ENCODE measurements around the gene ZMIZ1. TPM values are rescaled to one million over a fixed set of nuclear protein-coding genes. Genes with fewer than 3 reads are reported as not detected.
"Not testable (repeated sequence)": the region's sequence is repeated elsewhere in the genome, so short reads cannot be mapped to it uniquely, and the experiment has no call there.

Gene ZMIZ1
- total RNA-seq, 1 donor from 2014 or later, result 50.1 TPM

DNA sequence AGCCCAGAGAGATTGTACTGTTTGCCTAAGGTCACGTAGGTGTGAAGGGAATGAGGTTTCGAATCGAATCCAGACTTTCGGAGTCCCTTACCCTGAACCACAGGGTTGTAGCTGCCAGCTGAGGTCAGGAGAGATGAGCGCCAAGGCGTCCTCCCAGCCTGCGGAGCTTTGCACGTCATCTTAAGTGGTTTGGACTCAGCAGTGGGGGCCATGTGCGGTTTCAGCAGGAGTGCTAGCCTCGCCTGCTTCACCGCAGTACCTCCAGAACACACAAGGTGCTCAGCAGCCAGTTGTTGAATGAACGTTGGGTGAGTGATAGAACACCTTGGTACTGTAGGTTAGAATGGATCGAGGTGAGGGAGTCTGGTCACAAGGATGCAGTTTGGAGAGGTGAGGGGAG is 203.6 kb downstream of the ZMIZ1 start:
- no peak for DNase-seq (ENCODE audit: extremely low read depth, low read depth, low spot score)

DNA sequence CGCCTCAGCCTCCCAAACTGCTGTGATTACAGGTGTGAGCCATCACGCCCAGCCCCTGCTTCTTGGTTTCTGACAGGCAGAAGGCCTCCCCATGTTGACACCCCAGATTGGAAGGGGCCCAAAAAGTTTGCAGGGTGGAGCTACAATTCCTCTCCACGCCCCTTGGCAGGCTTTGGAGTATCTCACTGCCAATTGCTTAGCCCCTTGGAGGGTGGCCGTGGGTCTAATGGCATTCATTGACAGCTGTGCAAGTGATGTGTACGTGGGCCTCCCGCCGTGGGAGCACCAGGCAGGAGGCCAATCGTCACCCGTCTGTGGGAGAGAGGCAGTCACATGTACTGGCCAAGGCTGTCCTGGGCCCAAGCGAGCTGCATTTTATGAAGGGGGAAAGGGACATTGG is 204.8 kb downstream of the ZMIZ1 start:
- no peak for DNase-seq (ENCODE audit: extremely low read depth, low read depth, low spot score)

DNA sequence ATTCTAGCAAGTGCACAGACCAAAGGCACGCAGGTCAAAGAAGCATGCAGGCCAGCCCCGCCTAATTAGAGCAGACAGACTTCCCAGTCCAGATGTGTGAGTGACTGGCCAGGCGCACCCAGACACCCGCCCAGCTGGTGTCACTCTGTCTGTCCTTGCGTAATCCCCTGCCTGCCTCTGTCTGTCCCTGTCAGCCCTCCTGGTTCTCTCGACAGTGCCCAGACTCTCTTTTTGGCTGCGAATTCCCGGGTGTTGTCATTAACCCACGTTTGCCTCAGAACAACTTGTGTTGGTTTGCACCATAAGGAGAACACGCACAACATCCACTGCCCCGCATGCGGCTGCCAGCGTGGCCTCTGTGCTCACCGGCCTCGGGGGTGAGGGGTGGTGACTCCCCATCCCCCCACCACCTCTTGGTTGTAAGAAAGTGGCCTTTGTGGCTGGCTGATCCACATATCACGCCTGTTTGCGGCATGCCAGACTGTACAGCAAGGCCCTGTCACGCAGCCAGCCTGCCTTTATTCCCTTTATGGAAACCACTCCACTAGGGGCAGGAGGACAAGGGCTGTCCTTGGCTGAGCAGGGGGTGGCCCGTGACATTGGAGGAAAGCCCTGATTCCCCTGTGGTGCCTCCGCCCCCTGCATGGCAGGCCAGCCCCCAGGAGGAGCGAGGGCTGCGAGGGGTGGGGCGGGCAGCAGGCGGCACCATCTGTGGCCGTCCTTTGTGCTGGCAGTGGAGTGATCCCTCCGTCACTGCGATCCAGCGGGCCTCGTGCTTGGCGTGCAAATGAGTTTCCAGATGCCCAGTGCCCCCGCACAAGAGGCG is 205.7 kb downstream of the ZMIZ1 start:
- DNase-seq (ENCODE audit: extremely low read depth, low read depth, low spot score), result no peak

DNA sequence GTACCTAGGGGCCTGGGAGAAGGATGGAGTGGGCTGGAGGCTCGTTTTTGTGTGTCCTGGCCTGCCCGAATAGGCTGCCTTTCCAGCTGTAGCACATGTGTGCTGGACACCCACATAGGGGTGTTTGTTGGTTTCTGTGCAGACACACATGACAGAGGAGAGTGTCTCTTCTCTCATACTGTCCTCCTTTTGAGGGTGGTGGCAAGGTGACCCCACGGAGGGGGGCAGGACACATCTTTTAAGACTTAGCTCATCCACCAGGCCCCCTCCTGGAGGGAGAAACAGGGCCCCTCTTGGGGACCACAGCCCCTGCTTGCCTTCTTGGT is 206.3 kb downstream of the ZMIZ1 start:
- no peak for DNase-seq (ENCODE audit: extremely low read depth, low read depth, low spot score)

DNA sequence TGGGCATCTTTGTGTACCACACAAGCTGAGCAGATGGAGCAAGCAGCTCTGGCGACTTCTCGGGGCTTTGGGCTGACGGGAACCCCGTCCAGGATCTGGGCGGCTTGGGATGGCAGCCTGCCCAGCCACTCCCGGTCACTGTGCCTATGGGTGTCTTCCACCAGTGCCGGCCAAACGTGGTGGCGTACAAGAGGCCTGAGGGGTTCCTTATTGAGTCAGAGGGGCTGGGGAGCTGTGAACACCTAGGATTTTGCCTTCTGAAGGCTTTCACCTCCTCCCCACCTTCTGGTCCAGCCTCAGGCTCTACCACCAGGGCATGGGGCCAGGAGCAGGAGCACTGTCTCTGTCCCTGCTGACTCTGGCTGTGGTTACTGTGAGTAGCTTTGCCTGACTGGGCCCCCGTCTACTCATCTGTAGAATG is 206.7 kb downstream of the ZMIZ1 start:
- DNase-seq (ENCODE audit: extremely low read depth, low read depth, low spot score), result no peak

DNA sequence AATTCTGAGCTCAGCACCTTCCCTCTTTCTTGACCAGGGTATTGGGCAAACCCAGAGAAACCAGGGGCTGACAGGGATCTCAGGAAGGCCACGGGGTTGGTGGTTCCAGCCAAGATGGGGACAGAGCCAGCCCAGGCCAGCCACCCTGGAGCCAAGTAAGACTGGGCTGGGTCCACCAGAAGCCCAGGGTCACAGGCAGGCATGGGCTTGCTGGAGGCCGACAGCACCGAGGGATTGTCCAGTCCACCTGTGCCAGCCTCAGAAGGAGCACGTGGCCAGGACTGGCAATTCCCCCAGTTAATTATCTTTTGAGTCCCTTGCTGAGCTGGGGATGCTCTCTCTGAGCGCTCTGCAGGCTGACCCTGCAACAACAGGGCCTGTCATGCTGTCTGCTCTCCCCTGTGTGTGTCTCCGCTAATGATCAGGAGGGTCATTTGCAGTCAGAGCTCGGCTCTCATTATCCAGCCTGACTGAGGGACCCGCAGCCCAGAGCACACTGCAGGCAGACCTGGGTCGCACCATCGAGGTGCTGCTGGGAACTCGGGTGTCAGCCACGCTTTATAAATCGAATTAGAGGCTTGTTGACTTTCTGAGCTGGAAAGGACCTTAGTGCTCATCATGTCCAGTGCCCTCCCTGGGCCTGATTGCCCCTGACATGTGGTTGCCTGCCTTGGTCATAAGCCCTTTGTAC is 209.0 kb downstream of the ZMIZ1 start:
- no peak for DNase-seq (ENCODE audit: extremely low read depth, low read depth, low spot score)

DNA sequence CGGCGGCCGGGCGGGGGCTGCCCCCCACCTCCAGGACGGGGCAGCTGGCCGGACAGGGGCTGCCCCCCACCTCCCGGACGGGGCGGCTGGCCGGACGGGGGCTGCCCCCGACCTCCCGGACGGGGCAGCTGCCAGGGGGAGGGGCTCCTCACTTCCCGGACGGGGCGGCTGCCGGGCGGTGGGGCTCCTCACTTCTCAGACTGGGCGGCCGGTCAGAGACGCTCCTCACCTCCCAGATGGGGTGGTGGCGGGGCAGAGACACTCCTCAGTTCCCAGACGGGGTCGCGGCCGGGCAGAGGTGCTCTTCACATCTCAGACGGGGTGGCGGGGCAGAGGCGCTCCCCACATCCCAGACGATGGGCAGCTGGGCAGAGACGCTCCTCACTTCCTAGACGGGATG is 210.3 kb downstream of the ZMIZ1 start:
- DNase-seq (ENCODE audit: extremely low read depth, low read depth, low spot score), result not testable (repeated sequence)

DNA sequence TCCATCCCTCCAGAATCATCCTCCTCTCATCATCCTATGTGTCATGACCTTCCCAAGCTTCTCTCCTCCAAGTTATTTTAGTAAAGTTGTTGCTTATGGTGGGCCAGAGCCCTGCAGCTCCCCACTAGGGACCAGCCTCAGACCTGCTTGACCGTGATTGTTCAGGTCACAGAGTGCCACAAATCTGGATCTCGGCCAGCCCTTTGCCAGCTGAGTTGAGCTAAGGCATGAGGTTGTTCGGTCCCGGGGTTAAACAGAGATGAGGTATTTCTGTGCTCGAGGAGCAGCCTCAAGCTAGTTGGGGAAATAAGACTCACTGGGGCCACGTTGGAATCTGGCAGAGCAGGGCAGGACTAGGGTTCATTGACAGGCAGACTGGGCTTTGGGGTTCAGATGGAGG is 212.2 kb downstream of the ZMIZ1 start:
- DNase-seq (ENCODE audit: extremely low read depth, low read depth, low spot score), result no peak

DNA sequence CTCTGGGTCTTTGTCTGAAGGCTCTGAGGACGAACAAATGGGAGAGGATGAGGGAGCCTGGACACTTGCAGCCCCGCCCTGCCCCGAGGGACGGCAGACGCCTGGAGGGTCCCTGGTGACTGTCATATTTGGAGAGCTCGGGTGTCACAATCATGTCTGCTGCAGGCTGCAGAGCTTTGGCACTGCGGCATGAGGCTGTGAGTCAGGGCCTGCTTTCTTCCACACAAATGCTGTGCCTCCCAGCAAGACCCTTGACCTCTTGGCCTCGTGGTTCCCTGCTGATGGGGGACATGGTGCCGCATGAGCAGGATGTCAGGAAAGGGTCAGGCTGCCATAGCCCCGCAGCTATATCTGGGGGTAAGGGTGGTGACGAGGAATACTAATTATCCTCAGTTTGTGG is 213.6 kb downstream of the ZMIZ1 start:
- DNase-seq (ENCODE audit: extremely low read depth, low read depth, low spot score), result no peak

DNA sequence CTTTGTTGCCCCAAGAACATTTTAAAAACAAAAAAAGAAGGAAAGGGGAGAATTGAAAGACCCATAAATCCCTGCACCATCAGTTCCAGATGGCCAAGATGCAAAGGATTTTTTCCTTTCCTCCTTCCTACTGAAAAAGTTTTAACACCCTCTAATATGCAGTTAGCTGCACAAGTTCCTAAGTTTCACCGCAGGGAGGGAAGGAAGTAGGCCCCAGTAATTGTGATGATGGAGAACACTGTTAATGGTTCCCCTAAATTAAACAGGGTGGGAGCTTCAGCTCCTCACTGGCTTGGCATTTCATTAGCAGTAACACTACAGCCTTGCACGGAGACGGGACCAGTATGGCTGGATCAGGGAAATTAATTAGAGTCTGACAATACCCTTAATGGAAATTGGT is 214.8 kb downstream of the ZMIZ1 start:
- no peak for DNase-seq (ENCODE audit: extremely low read depth, low read depth, low spot score)

DNA sequence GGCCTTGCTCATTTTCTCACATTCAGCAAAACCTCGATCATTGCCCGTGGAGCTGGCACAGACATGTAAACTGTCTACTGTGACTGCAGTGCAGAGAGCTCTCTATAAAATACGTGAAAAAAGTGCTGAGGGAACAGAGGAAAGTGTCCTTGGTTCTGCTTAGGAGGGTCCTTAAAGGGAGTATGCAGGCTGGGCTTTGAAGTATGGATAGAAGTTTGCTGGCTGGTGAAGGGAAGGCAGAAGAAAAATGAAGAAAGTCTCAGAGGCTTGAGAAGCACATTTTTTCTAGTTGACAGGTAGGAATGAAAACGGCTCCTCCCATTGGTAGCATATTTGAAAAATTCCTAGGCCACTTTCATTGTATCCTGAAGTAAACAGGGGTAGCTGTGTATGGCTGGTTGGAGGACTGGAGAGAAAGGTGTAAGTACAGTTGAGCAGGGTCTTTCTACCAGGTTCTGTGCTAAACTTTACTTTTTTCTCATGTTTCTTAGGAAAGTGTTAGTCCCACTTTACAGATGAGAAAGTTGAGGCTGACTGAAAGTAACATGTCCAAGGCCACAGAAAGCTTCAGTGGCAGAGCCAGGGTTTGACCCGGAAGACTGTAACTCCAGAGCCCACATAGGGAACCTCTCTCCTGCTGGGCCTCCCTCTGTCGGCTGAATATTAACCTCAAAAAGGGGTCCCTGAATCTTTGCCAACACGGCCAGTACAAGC is 215.5 kb downstream of the ZMIZ1 start:
- no peak for DNase-seq (ENCODE audit: extremely low read depth, low read depth, low spot score)

DNA sequence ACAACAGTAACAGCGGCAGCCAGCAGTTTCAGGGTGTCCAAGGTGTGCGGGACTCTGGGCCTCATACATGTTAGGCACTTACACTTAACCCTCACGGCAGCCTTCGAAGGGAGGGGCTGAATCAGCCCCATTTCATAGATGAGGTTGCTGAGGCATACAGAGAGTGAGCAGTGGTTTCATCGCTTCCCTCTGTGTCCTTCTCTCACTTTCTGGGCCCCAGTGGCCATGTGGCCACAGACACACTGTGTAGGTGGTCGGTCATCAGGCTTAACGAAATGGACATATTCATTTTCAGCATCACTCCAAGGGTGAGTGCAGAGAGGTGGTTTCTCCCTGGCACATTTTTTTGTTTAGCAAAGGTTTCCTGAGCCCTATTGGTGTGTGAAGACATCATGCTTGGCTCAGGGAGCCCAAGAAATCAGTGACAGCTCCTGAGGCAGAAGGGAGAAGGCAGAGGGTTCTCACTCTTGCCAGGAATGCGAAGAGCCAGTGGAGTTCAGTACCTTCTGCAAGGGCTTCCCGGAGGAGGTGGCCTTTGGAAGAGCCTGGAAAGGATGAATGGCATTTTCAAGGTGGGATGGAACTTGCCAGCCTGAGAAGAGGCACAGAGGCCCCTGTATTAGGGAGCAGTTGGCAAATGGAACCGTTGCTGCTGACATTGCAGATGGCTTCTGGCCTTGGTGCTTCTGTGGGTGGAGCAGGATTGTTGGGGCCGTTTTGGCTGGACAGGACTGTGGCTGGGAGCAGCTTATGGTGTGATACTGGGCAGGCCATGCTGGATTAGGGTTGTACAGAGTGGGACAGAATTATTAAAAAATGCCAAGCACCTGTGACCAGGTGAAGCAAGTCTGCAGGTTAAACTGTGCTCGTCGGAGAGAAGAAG is 216.8 kb downstream of the ZMIZ1 start:
- DNase-seq (ENCODE audit: extremely low read depth, low read depth, low spot score), result no peak

DNA sequence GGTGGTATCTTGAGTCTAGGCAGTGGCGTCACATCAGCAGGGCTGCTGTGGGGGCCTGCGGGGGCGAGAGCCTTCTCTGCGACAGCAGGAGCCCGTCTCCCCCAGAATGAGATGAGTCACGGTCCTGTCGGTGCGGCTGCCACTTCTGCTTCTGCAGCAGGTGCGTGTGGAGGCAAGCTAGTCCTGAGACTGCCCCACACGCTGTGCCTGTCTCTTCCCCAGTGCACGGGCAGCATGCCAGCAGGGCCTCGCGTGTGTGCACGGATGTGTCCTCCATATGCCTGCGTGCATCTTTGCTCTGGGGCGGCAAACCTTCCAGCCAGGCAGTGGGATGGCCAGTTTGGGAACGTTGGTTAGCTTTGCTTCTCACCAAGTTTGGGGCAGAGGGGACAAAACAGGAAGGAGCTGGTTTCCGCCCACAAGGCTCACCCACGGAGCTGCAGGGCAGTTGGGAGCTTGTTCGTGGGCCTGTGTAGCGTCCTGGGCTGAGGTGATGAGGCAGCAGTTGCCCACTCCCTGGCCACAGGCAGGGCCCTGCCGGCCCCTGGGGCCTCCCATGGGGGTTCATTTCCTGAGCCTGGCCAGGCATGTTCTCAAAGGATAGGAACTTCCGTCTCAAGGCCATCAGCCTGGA is 217.7 kb downstream of the ZMIZ1 start:
- DNase-seq (ENCODE audit: extremely low read depth, low read depth, low spot score), result no peak

DNA sequence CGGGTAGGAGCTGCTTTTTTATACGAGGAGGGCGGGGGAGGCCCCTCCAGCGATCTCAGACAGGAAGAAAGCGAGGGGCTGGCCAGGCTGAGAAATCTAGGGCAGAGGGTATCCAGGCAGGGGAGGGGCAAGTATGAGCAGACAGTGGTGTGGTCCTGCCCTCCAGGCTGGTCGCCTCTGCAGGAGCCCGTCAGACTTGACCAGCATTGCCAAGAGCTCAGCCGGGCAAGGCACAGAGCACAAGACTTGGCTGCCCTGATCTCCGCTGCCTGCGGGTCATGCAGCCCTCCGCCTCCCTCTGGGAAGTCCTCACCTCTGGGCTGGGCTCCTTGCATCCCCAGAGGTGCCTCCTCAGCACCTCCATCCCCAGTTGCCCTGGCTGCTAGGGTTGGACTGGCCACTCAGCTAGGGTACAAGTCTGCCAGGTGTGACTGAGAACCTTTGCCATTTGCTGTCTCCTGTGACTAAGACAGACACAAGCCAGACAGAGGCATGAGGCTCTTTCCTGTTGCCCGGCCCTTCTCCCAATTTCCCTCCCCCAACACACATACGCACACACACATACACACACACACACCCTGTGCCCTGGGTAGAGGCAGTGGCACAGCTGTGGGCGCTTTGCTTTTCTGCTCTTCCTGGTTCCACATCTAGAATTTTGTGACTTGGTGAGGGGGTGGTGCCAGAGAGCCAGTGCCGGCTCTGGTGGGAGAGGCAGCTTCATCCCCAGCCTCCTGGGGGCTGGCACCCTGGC is 219.4 kb downstream of the ZMIZ1 start:
- DNase-seq (ENCODE audit: extremely low read depth, low read depth, low spot score), result no peak

DNA sequence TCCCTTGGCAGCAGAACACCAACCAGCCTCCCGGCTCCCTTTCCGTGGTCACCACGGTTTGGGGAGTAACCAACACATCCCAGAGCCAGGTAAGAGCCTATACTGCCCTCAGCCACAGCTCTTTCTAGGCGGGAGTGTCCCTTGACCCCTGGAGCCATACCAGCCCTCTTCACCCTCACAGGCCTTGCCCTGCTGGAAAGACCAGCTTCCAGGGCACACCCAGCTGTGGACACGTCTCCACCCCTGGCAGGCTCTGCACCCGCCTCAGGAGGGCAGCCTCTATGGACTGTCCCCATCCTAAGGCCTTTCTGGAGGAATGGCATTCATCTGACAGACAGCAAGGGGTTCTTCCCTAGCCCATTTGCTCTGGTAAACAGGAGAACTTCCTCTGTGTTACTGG is 221.0 kb downstream of the ZMIZ1 start:
- DNase-seq (ENCODE audit: extremely low read depth, low read depth, low spot score), result no peak

DNA sequence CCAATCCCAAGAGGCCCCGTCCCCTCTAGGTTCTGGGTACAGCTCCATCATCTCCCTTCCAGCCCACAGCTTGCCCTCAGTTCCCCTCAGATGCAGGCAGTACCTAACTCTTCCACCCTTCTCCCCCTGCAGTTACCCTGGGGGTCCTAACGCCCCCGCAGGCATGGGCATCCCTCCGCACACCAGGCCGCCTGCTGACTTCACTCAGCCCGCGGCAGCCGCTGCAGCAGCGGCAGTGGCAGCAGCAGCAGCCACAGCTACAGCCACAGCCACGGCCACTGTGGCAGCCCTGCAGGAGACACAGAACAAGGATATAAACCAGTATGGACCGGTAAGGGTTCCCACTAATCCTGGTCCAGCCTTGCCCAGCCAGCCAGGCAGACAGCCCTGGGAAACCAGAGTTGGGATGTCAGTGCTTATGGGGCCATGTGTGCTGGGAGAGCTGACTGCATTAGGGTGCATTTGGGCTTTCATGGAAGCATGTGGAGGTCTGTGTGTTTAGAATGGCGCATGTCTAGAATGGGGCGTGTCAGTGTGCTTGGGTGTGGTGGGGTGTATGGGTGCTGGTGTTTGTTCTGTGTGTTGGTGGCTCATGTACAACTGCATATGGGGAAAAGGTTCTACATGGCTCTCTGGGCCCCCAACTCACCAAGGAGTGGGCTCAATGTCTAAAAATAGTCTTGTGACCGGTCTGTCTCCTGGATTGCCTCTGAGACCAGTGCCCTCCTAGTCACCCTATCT is 223.4 kb downstream of the ZMIZ1 start:
- DNase-seq (ENCODE audit: extremely low read depth, low read depth, low spot score), result no peak

DNA sequence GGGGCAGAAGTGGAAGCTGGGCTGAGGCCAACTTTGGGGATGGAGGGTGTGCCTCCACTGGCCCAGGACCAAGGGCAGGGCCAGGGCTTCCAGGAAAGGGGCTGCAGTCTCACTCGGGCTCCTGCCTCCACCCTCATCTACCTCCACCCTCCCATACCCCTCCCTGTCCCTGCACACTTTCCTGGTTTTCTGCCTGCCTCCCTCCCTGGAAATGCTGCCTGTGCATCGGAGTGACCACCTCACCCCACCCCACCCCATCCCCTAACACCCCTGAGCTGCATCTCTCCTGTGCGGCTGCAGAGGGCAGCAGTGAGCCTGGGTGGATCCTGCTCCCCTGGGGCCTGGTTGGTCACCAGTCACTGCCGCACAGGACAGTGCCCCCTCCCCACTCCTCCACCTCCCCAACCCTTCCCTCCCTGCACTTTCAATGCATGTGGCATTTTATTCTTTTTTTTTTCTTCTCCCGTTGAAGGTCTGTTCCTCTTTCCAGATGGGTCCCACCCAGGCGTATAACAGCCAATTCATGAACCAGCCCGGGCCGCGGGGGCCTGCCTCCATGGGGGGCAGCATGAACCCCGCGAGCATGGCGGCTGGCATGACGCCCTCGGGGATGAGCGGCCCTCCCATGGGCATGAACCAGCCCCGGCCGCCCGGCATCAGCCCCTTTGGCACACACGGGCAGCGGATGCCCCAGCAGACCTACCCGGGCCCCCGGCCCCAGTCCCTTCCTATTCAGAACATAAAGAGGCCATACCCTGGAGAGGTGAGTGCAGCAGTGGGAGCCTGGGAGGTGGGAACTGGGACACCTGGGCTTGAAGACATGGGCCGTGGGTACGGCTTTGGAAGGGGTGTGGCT is 224.4 kb downstream of the ZMIZ1 start:
- DNase-seq (ENCODE audit: extremely low read depth, low read depth, low spot score), result no peak
